ENCODE results near the gene PRSS53. TPM values are rescaled to one million over a fixed set of nuclear protein-coding genes. Genes with fewer than 3 reads are reported as not detected.
"Not testable (repeated sequence)": the region's sequence is repeated elsewhere in the genome, so short reads cannot be mapped to it uniquely, and the experiment has no call there.

Gene PRSS53
- total RNA-seq, 1 donor from 2014 or later: 2.8 TPM

- no peak for TF ChIP-seq CTCF (IDR thresholded peaks at IDR 0.05)
- H3K36me3 Mint-ChIP-seq (ENCODE audit: unreplicated experiment): peaks cover 8% of the 10 kb centered on the region
- H3K27ac Mint-ChIP-seq (ENCODE audit: unreplicated experiment): peak overlapping the region; percentile 74
- H3K4me1 Mint-ChIP-seq (ENCODE audit: unreplicated experiment): peaks cover 20% of the 10 kb centered on the region
- H3K9me3 Mint-ChIP-seq (ENCODE audit: unreplicated experiment): no peaks in the 10 kb centered on the region
- no peak for DNase-seq (ENCODE audit: extremely low spot score, unreplicated experiment)
- no peaks in the 10 kb centered on the region for H3K27me3 Mint-ChIP-seq (ENCODE audit: unreplicated experiment)
- H3K4me3 Mint-ChIP-seq (ENCODE audit: unreplicated experiment): peak overlapping the region; percentile 73
Measured at GRCh38 chr16:31107465-31107867, 18.7 kb upstream of the PRSS53 start.

DNA sequence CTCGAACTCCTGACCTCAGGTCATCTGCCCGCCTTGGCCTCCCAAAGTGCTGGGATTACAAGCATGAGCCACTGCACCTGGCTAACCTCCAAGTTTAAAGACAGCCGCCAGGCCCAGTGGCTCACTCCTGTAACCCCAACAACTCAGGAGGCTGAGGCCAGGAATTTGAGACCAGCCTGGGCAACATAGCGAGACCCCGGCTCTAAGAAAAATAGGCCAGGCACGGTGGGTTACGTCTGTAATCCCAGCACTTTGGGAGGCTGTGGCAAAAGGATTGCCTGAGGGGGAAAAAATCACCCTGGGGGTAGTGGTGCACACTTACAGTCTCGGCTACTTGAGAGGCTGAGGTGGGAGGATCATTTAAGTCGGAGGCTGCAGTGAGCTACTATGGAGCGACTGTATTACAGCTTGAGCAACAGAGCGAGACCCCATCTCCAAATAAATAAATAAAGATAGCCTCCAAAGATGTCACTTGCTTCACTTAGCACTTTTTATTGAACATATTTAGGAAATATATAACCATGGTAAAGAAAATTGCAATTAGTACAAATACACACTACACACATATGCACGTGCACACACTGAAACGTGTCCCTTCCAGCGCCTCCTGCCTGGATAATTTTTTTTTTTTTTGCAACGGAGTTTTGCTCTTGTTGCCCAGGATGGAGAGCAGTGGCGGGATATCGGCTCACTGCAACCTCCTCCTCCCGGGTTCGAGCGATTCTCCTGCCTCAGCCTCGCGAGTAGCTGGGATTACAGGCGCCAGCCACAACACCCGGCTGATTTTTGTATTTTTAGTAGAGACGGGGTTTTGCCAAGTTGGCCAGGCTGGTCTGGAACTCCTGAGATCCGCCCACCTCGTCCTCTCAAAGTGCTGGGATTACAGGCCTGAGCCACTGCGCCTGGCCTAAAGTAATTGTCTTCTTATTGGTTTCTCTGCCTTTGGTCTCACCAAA, 18.0 kb upstream of the PRSS53 start:
- peaks cover 6% of the 10 kb centered on the region for H3K36me3 Mint-ChIP-seq (ENCODE audit: unreplicated experiment)
- H3K27ac Mint-ChIP-seq (ENCODE audit: unreplicated experiment): peak overlapping the region; percentile 74
- TF ChIP-seq CTCF (IDR thresholded peaks at IDR 0.05): no peak
- H3K9me3 Mint-ChIP-seq (ENCODE audit: unreplicated experiment): no peaks in the 10 kb centered on the region
- H3K4me1 Mint-ChIP-seq (ENCODE audit: unreplicated experiment): peaks cover 20% of the 10 kb centered on the region
- no peaks in the 10 kb centered on the region for H3K27me3 Mint-ChIP-seq (ENCODE audit: unreplicated experiment)
- no peak for DNase-seq (ENCODE audit: extremely low spot score, unreplicated experiment)
- H3K4me3 Mint-ChIP-seq (ENCODE audit: unreplicated experiment): no peak overlapping the region

GRCh38 chr16:31105677-31106213, 17.0 kb upstream of the PRSS53 start:
- Mint-ChIP-seq H3K36me3 (ENCODE audit: unreplicated experiment) (peaks cover 6% of the 10 kb centered on the region), H3K9me3 (ENCODE audit: unreplicated experiment) (no peaks in the 10 kb centered on the region), H3K27me3 (ENCODE audit: unreplicated experiment) (no peaks in the 10 kb centered on the region), H3K27ac (ENCODE audit: unreplicated experiment) (no peak overlapping the region), H3K4me1 (ENCODE audit: unreplicated experiment) (peaks cover 20% of the 10 kb centered on the region), H3K4me3 (ENCODE audit: unreplicated experiment) (no peak overlapping the region)
- peak; percentile 78 for TF ChIP-seq CTCF (IDR thresholded peaks at IDR 0.05)
- peak; percentile 92 for DNase-seq (ENCODE audit: extremely low spot score, unreplicated experiment)

DNA sequence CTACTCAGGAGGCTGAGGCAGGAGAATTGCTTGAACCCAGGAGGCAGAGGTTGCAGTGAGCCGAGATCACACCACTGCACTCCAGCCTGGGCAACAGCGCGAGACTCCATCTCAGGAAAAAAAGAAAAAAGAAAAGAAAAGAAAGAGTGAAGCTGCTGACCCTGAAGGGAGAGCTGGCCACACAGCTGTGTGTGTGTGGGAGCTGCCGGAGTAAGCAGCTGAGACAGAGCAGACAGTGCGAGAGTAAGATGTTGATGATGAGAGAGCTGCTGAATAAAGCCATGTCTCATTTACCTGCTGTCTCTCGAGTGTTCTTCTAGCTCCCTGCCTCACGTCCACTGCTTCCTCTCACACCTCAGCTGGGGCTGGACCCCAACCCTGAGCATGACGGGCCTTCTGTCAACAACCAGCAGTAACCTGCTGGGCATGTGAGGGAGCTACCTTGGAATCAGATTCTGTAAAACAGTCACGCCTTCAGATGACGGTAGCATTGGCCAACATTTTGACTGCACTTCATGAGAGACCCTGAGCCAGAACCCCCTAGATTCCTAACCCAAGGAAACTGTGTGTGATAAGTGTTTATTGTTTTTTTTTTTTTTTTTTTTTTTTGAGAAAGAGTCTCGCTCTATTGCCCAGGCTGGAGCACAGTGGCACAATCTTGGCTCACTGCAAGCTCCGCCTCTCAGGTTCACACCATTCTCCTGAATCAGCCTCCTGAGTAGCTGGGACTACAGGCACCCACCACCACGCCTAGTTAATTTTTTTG, 12.3 kb upstream of the PRSS53 start:
- H3K4me1 Mint-ChIP-seq (ENCODE audit: unreplicated experiment); DNase-seq (ENCODE audit: extremely low spot score, unreplicated experiment); H3K4me3 Mint-ChIP-seq (ENCODE audit: unreplicated experiment); H3K36me3 Mint-ChIP-seq (ENCODE audit: unreplicated experiment); H3K9me3 Mint-ChIP-seq (ENCODE audit: unreplicated experiment); H3K27me3 Mint-ChIP-seq (ENCODE audit: unreplicated experiment); H3K27ac Mint-ChIP-seq (ENCODE audit: unreplicated experiment): not testable (repeated sequence)

- Mint-ChIP-seq H3K4me3 (ENCODE audit: unreplicated experiment) (no peak overlapping the region), H3K36me3 (ENCODE audit: unreplicated experiment) (no peaks in the 10 kb centered on the region), H3K27me3 (ENCODE audit: unreplicated experiment) (no peaks in the 10 kb centered on the region), H3K27ac (ENCODE audit: unreplicated experiment) (no peak overlapping the region), H3K9me3 (ENCODE audit: unreplicated experiment) (no peaks in the 10 kb centered on the region), H3K4me1 (ENCODE audit: unreplicated experiment) (peaks cover 4% of the 10 kb centered on the region)
- TF ChIP-seq CTCF (IDR thresholded peaks at IDR 0.05): no peak
- DNase-seq (ENCODE audit: extremely low spot score, unreplicated experiment): no peak
Measured at GRCh38 chr16:31099860-31100638, 11.3 kb upstream of the PRSS53 start.
